Fibroblast of mammary gland (primary cell): ENCODE results near the gene FRMD4B.

ENCODE experiments used
- DNase-seq: peaks from one replicate; pipeline ENCODE4 v3.0.0-alpha.2; 2010; ENCODE audit warnings: low read depth
- H3K4me3 ChIP-seq: 2 replicates; pipeline ENCODE4 v1.5.1; 2011; ENCODE audit warnings: low read depth, mild to moderate bottlenecking, low read length, moderate library complexity; ENCODE audit not compliant: control insufficient read depth
- TF ChIP-seq, protein P1 (sequence below): conservative IDR thresholded peaks from 2 replicates; pipeline ENCODE4 v1.5.1; 2011; ENCODE audit warnings: low read depth, low read length, inconsistent platforms; ENCODE audit not compliant: control insufficient read depth, insufficient read depth

Gene FRMD4B

DNA sequence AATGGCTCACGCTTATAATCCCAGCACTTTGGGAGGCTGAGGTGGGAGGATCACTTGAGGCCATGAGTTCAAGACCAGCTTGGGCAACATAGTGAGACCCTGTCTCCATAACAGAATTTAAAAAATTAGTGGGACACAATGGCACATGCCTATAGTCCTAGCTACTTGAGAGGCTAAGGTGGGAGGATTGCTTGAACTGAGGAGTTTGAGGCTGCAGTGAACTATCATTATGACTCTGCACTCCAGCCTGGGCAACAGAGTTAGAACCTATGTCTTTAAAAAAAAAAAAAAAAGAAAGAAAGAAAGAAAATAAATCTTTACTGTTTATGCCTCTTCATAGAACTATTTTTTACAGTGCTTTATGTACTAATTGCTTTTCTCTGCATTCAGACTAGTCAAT, 178.9 kb downstream of the FRMD4B start:
- no peak overlapping the region for H3K4me3 ChIP-seq
- TF ChIP-seq, protein P1, sequence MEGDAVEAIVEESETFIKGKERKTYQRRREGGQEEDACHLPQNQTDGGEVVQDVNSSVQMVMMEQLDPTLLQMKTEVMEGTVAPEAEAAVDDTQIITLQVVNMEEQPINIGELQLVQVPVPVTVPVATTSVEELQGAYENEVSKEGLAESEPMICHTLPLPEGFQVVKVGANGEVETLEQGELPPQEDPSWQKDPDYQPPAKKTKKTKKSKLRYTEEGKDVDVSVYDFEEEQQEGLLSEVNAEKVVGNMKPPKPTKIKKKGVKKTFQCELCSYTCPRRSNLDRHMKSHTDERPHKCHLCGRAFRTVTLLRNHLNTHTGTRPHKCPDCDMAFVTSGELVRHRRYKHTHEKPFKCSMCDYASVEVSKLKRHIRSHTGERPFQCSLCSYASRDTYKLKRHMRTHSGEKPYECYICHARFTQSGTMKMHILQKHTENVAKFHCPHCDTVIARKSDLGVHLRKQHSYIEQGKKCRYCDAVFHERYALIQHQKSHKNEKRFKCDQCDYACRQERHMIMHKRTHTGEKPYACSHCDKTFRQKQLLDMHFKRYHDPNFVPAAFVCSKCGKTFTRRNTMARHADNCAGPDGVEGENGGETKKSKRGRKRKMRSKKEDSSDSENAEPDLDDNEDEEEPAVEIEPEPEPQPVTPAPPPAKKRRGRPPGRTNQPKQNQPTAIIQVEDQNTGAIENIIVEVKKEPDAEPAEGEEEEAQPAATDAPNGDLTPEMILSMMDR: no peak
- DNase-seq: no peak

- no peak for DNase-seq
- TF ChIP-seq, protein P1: no peak
- H3K4me3 ChIP-seq: no peak overlapping the region
Observed at GRCh38 chr3:69205385-69205784, 180.5 kb downstream of the FRMD4B start.

DNA sequence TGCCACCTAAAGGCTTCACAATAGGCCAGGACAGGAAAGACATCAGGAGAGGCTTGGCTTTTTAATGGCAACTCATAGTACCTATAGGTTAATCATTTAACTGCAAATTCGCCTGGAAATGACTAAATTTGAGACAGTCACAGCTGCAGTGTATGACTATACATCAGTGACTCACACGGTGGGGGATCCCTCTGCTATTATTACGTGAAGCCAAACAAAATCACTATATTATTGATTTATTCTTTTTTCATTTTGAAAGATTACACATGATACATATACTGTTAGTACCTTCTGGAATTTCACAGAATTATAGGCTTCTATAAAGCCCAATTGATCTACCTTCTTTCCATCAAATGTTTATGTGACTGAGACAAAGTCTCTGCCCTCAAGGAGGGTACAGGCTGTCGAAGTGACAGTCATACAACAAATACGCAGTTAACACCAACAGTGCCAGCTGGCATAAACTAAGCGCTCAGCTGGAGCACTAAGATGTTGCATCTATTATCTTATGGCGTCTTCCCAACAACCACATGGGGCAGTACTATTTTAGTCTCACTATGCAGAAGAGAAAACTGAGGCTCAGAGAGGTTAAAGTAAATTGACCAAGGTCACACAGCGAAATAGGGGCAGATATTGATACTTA, 181.5 kb downstream of the FRMD4B start:
- H3K4me3 ChIP-seq: no peak overlapping the region
- TF ChIP-seq, protein P1: no peak
- DNase-seq: peak; percentile 50

DNA sequence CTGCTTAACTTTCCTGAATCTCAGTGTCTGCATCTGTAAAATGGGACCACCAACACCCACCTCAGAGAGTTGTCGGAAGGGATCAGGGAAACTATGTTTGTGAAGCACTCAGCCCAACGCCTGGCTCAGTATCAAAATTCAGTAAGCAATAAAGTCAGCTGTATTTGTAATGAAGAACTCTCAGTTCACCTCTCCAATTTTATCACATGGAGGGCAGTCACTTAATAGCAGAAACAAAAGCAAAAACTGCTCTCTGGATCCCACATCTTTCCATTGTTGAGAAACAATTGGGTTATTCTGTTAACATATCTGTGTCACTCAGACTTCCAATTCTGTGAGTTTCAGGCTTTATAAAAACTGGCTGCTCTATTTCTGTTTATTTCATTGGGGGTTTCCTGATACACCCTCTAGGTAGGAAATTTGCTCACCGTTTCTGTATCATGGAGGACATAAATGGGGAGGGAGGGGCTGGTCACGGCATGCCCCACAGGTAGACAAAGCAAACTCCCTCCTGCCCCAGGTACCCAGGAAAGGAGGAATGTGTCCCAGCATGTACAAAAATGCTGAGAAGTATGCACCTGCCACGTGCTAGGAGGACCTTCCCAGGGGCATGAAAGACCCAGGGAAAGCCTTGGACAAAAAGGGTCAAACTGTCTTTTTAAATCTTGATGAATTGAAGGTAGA, 182.1 kb downstream of the FRMD4B start:
- TF ChIP-seq, protein P1: no peak
- H3K4me3 ChIP-seq: no peak overlapping the region

GRCh38 chr3:69201658-69202057, 184.2 kb downstream of the FRMD4B start:
- TF ChIP-seq, protein P1: no peak
- no peak overlapping the region for H3K4me3 ChIP-seq
- DNase-seq: no peak

More for the DNA sequence above, 182.1 kb downstream of the FRMD4B start:
- DNase-seq: no peak

DNA sequence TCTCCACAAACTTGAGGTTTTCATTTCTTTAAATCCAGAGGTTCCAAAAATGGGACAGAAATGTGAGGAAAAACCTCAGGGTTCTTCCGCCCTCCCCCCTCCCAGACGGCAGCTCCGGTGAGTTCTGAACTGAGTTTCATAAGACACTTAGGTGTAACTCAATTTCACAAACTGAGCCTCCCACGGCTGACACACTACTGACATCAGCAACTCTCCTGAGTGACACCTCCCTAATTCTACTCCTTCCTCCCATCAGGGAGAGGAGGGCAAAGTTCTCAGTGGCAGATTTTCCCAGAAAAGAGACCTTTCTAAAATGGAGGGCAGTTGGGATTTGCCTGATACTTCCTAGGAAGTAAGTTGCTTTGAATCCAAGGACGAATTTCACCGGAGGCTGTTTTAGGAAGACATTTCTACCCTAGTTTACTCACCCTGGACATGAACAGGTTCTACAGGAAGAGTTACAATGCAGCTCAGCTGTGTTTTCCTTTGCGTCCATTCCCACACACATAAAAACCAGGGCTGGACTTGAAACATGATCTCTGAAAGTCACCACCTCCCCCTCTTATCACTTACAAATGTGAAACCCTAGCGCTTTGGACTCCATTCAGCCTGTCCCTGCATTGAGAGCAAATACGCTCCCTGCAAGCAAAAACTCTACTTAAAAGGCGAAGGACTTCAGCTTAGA, 185.4 kb downstream of the FRMD4B start:
- peak; percentile 78 for DNase-seq
- peak overlapping the region; percentile 33 for H3K4me3 ChIP-seq
- TF ChIP-seq, protein P1: no peak
